HG03558 (cell line): ENCODE data around the gene GPRIN2.
"Not testable (repeated sequence)": the region's sequence is repeated elsewhere in the genome, so short reads cannot be mapped to it uniquely, and the experiment has no call there.

Experiments used
- ATAC-seq: cut with Tn5 transposase; IDR thresholded peaks from one replicate; pipeline ENCODE4 v1.9.1; 2021; ENCODE audit warnings: moderate number of reproducible peaks; ENCODE audit not compliant: unreplicated experiment; ENCODE audit errors: extremely low read depth

Gene GPRIN2

GRCh38 chr10:46572765-46573164 lies 16.3 kb upstream of the GPRIN2 start:
- not testable (repeated sequence) for ATAC-seq

GRCh38 chr10:46570655-46571054 lies 14.2 kb upstream of the GPRIN2 start:
- not testable (repeated sequence) for ATAC-seq

- not testable (repeated sequence) for ATAC-seq
Observed at GRCh38 chr10:46567151-46567550, 10.7 kb upstream of the GPRIN2 start.

GRCh38 chr10:46565591-46566332 lies 9.3 kb upstream of the GPRIN2 start:
- not testable (repeated sequence) for ATAC-seq

- no peak for ATAC-seq
Observed at GRCh38 chr10:46560952-46561351, 4.5 kb upstream of the GPRIN2 start.

- ATAC-seq = no peak
Observed at GRCh38 chr10:46560381-46560780, 3.9 kb upstream of the GPRIN2 start.

- ATAC-seq = no peak
Observed at GRCh38 chr10:46559231-46559671, 2.8 kb upstream of the GPRIN2 start.

- no peak for ATAC-seq
Observed at GRCh38 chr10:46558392-46559185, 2.1 kb upstream of the GPRIN2 start.

GRCh38 chr10:46558122-46558391 lies 1.6 kb upstream of the GPRIN2 start:
- no peak for ATAC-seq

GRCh38 chr10:46557319-46558121 lies 1.1 kb upstream of the GPRIN2 start:
- no peak for ATAC-seq

- no peak for ATAC-seq
Observed at GRCh38 chr10:46555713-46556514, 544 bp downstream of the GPRIN2 start.

- no peak for ATAC-seq
Observed at GRCh38 chr10:46555366-46555712, 1.1 kb downstream of the GPRIN2 start.

- ATAC-seq = no peak
Observed at GRCh38 chr10:46554166-46554781, 2.2 kb downstream of the GPRIN2 start.

GRCh38 chr10:46553238-46554049 lies 3.0 kb downstream of the GPRIN2 start:
- ATAC-seq = no peak

- ATAC-seq = no peak
Observed at GRCh38 chr10:46552526-46553237, 3.8 kb downstream of the GPRIN2 start.

GRCh38 chr10:46551701-46552525 lies 4.5 kb downstream of the GPRIN2 start:
- ATAC-seq = no peak
